A549 (cell line): ENCODE data around the gene OR10A2.

Source experiments
- BHLHE40 ChIP-seq: IDR thresholded peaks from 2 replicates; pipeline ENCODE4 v1.6.1; 2012; ENCODE audit warnings: low read depth, low read length, inconsistent platforms
- CHD2 ChIP-seq: fragments of 150-350 bp; IDR thresholded peaks from 2 replicates; pipeline ENCODE4 v1.6.1; 2014; ENCODE audit warnings: low read length; ENCODE audit not compliant: partially characterized antibody
- CHD4 ChIP-seq: fragments of 200-600 bp; sonication (generic); IDR thresholded peaks from 2 replicates; pipeline ENCODE4 v1.6.1; 2016; ENCODE audit warnings: antibody characterized with exemption, mild to moderate bottlenecking, borderline replicate concordance
- CTCF ChIP-seq: fragments of >200 bp; sonication (Bioruptor Twin); formaldehyde crosslinking; IDR thresholded peaks from 3 replicates; pipeline ENCODE4 v1.5.1; 2016
- EP300 ChIP-seq, 2 experiments: fragments of >200 bp; sonication (Bioruptor Twin); formaldehyde crosslinking; IDR thresholded peaks; 2 replicates in 1 of 2; 3 replicates in 1 of 2; pipeline ENCODE4 v1.6.1; 2016 to 2017
- NFE2L2 ChIP-seq: fragments of 150-350 bp; conservative IDR thresholded peaks from 2 replicates; pipeline ENCODE4 v1.6.1; 2014; ENCODE audit warnings: low read length
- POLR2A ChIP-seq: IDR thresholded peaks from 2 replicates; pipeline ENCODE4 v1.6.1; 2012; ENCODE audit warnings: mild to moderate bottlenecking, low read length
- RAD21 ChIP-seq, 2 experiments: fragments of >200 bp in 1 of 2; sonication (Bioruptor Twin) in 1 of 2; formaldehyde crosslinking in 1 of 2; IDR thresholded peaks in 1 of 2; conservative IDR thresholded peaks in 1 of 2; 2 replicates in 1 of 2; 3 replicates in 1 of 2; pipeline ENCODE4 v1.6.1; 2012 to 2018; ENCODE audit warnings: inconsistent platforms in 1 of 2
- SREBF2 ChIP-seq: fragments of 450-650 bp; IDR thresholded peaks from 2 replicates; pipeline ENCODE4 v1.6.1; 2014; ENCODE audit warnings: mild to moderate bottlenecking, moderate library complexity
- TF ChIP-seq, protein P1 (sequence below): fragments of 250-450 bp; sonication (Bioruptor Pico); IDR thresholded peaks from 2 replicates; pipeline ENCODE4 v1.5.0; 2021; ENCODE audit warnings: mild to moderate bottlenecking, moderate library complexity, borderline replicate concordance
- TF ChIP-seq, protein P2 (sequence below): fragments of 200-600 bp; sonication (generic); IDR thresholded peaks from 2 replicates; pipeline ENCODE4 v1.6.1; 2016; ENCODE audit warnings: antibody characterized with exemption, mild to moderate bottlenecking, moderate library complexity
- TF ChIP-seq, protein P3 (sequence below): fragments of 150-350 bp; IDR thresholded peaks from 2 replicates; pipeline ENCODE4 v1.6.1; 2014; ENCODE audit warnings: low read depth, mild to moderate bottlenecking, low read length

DNA sequence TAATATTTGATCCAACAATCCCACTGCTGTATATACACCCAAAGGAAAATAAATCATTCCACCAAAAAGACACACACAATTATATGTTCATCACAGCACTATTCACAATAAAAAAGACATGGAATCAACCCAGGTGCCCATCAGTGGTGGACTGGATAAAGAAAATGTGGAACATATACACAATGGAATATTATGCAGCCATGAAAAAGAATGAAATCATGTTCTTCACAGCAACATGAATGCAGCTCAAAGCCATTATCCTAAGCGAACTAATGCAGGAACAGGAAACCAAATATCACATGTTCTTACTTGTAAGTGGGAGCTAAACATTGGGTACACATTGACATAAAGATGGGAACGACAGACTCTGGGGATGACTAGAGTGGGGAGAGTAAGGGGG, 56.8 kb downstream of the OR10A2 start:
- TF ChIP-seq CHD4 (no peak), EP300 (IDR thresholded peaks at IDR 0.05) (no peak), RAD21 (conservative IDR thresholded peaks at IDR 0.05 in 1 of 2, IDR thresholded peaks at IDR 0.05 in 1 of 2) (no peak), CTCF (no peak), SREBF2 (no peak), POLR2A (no peak), NFE2L2 (no peak), BHLHE40 (no peak), CHD2 (no peak)
- TF ChIP-seq, protein P1, sequence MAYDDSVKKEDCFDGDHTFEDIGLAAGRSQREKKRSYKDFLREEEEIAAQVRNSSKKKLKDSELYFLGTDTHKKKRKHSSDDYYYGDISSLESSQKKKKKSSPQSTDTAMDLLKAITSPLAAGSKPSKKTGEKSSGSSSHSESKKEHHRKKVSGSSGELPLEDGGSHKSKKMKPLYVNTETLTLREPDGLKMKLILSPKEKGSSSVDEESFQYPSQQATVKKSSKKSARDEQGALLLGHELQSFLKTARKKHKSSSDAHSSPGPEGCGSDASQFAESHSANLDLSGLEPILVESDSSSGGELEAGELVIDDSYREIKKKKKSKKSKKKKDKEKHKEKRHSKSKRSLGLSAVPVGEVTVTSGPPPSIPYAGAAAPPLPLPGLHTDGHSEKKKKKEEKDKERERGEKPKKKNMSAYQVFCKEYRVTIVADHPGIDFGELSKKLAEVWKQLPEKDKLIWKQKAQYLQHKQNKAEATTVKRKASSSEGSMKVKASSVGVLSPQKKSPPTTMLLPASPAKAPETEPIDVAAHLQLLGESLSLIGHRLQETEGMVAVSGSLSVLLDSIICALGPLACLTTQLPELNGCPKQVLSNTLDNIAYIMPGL = no peak
- TF ChIP-seq, protein P2, sequence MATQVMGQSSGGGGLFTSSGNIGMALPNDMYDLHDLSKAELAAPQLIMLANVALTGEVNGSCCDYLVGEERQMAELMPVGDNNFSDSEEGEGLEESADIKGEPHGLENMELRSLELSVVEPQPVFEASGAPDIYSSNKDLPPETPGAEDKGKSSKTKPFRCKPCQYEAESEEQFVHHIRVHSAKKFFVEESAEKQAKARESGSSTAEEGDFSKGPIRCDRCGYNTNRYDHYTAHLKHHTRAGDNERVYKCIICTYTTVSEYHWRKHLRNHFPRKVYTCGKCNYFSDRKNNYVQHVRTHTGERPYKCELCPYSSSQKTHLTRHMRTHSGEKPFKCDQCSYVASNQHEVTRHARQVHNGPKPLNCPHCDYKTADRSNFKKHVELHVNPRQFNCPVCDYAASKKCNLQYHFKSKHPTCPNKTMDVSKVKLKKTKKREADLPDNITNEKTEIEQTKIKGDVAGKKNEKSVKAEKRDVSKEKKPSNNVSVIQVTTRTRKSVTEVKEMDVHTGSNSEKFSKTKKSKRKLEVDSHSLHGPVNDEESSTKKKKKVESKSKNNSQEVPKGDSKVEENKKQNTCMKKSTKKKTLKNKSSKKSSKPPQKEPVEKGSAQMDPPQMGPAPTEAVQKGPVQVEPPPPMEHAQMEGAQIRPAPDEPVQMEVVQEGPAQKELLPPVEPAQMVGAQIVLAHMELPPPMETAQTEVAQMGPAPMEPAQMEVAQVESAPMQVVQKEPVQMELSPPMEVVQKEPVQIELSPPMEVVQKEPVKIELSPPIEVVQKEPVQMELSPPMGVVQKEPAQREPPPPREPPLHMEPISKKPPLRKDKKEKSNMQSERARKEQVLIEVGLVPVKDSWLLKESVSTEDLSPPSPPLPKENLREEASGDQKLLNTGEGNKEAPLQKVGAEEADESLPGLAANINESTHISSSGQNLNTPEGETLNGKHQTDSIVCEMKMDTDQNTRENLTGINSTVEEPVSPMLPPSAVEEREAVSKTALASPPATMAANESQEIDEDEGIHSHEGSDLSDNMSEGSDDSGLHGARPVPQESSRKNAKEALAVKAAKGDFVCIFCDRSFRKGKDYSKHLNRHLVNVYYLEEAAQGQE = no peak
- TF ChIP-seq, protein P3, sequence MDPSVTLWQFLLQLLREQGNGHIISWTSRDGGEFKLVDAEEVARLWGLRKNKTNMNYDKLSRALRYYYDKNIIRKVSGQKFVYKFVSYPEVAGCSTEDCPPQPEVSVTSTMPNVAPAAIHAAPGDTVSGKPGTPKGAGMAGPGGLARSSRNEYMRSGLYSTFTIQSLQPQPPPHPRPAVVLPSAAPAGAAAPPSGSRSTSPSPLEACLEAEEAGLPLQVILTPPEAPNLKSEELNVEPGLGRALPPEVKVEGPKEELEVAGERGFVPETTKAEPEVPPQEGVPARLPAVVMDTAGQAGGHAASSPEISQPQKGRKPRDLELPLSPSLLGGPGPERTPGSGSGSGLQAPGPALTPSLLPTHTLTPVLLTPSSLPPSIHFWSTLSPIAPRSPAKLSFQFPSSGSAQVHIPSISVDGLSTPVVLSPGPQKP = no peak
